Measurements from ENCODE around the gene TRAPPC3L.

The TRAPPC3L gene

GRCh38 chr6:116514111-116514510 is 31.4 kb downstream of the TRAPPC3L start:
- TF ChIP-seq CTCF (IDR thresholded peaks at IDR 0.05; ENCODE audit: low read depth, low read length): no peak
- TF ChIP-seq EZH2phosphoT487 (IDR thresholded peaks at IDR 0.05; ENCODE audit: low read depth): no peak
- Histone ChIP-seq H3K9me3 (ENCODE audit: insufficient read depth, low read length) (no peaks in the 10 kb centered on the region), H3K79me2 (ENCODE audit: low read length) (no peaks in the 10 kb centered on the region), H3K36me3 (replicated peaks; ENCODE audit: low read depth, low read length) (no peaks in the 10 kb centered on the region), H2AFZ (ENCODE audit: low read depth, low read length) (no peak overlapping the region), H3K9ac (ENCODE audit: low read length) (no peak overlapping the region), H3K4me1 (ENCODE audit: low read length) (peaks cover 29% of the 10 kb centered on the region), H3K27ac (ENCODE audit: low read length) (no peak overlapping the region), H3K4me2 (ENCODE audit: low read length) (peak overlapping the region; percentile 50), H4K20me1 (ENCODE audit: insufficient read depth, low read length) (no peaks in the 10 kb centered on the region), H3K4me3 (ENCODE audit: low read length) (no peak overlapping the region), H3K27me3 (ENCODE audit: low read depth, low read length) (no peaks in the 10 kb centered on the region)

DNA sequence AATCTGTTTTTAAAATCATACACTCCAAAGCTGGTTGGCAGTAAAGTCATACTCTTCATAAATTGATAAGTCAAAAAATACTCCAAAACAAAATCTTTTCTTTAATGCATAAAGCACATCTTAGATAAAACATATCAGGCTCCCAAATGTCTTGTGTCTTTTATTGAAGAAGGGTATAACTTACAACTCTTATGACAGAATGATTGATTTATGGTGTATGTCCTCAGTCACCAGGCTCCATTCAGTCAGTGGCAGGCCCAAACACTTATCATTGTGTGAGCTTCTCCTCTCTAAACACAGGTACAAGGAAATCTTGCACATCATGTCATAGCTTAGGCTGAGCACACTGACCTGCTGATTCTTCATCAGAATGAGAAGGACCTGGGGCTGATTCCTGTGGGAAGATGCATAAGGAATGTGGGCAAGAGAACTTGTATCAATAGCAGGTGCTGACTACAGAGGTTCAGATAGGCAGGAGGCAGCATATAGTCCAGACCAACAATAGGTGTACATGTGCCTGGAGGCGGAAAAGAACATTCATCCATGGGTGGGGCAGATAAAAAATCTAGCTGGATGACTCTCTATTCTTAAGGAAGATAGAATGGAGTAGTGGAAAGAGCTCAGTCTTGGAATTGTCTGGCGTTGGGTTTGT is 32.1 kb downstream of the TRAPPC3L start:
- no peak for TF ChIP-seq EZH2phosphoT487 (IDR thresholded peaks at IDR 0.05; ENCODE audit: low read depth)
- no peak for TF ChIP-seq CTCF (IDR thresholded peaks at IDR 0.05; ENCODE audit: low read depth, low read length)
- Histone ChIP-seq H3K79me2 (ENCODE audit: low read length) (no peaks in the 10 kb centered on the region), H3K9ac (ENCODE audit: low read length) (no peak overlapping the region), H3K36me3 (replicated peaks; ENCODE audit: low read depth, low read length) (no peaks in the 10 kb centered on the region), H3K4me1 (ENCODE audit: low read length) (peaks cover 29% of the 10 kb centered on the region), H3K27me3 (ENCODE audit: low read depth, low read length) (no peaks in the 10 kb centered on the region), H2AFZ (ENCODE audit: low read depth, low read length) (no peak overlapping the region), H3K9me3 (ENCODE audit: insufficient read depth, low read length) (no peaks in the 10 kb centered on the region), H3K4me2 (ENCODE audit: low read length) (no peak overlapping the region), H3K4me3 (ENCODE audit: low read length) (no peak overlapping the region), H3K27ac (ENCODE audit: low read length) (no peak overlapping the region), H4K20me1 (ENCODE audit: insufficient read depth, low read length) (no peaks in the 10 kb centered on the region)

GRCh38 chr6:116512734-116513133 is 32.8 kb downstream of the TRAPPC3L start:
- no peak for TF ChIP-seq EZH2phosphoT487 (IDR thresholded peaks at IDR 0.05; ENCODE audit: low read depth)
- TF ChIP-seq CTCF (IDR thresholded peaks at IDR 0.05; ENCODE audit: low read depth, low read length): no peak
- no peak overlapping the region for H3K27ac ChIP-seq (ENCODE audit: low read length)
- H3K79me2 ChIP-seq (ENCODE audit: low read length): no peaks in the 10 kb centered on the region
- H2AFZ ChIP-seq (ENCODE audit: low read depth, low read length): no peak overlapping the region
- no peaks in the 10 kb centered on the region for H3K36me3 ChIP-seq (replicated peaks; ENCODE audit: low read depth, low read length)
- H3K27me3 ChIP-seq (ENCODE audit: low read depth, low read length): no peaks in the 10 kb centered on the region
- H3K4me3 ChIP-seq (ENCODE audit: low read length): no peak overlapping the region
- H3K9ac ChIP-seq (ENCODE audit: low read length): no peak overlapping the region
- H3K4me1 ChIP-seq (ENCODE audit: low read length): peaks cover 29% of the 10 kb centered on the region
- no peaks in the 10 kb centered on the region for H3K9me3 ChIP-seq (ENCODE audit: insufficient read depth, low read length)
- H4K20me1 ChIP-seq (ENCODE audit: insufficient read depth, low read length): no peaks in the 10 kb centered on the region
- H3K4me2 ChIP-seq (ENCODE audit: low read length): no peak overlapping the region

DNA sequence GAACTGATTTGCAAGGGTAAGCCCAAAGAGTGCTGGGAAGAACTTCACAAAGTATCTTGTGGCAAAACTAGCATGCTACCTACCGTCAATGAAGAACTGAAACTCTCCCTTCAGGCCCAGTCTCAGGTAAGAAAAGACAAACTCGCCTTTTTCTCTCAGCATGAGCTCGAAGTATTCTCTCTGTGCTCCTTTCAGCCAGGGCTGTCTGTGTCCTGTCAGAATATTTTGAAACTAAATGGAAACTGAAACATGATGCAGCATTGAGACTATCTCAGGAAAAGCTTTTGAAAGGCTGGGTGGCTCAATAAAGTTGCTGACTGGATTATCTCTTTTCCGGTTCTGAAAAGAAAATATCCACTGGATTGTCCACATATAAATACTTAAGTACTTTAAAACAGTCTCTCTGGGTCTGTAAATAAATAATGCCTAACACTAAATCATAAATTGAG is 33.3 kb downstream of the TRAPPC3L start:
- no peak overlapping the region for H3K27ac ChIP-seq (ENCODE audit: low read length)
- H3K9me3 ChIP-seq (ENCODE audit: insufficient read depth, low read length): no peaks in the 10 kb centered on the region
- peaks cover 29% of the 10 kb centered on the region for H3K4me1 ChIP-seq (ENCODE audit: low read length)
- H3K36me3 ChIP-seq (replicated peaks; ENCODE audit: low read depth, low read length): no peaks in the 10 kb centered on the region
- H4K20me1 ChIP-seq (ENCODE audit: insufficient read depth, low read length): no peaks in the 10 kb centered on the region
- H3K9ac ChIP-seq (ENCODE audit: low read length): peak overlapping the region; percentile 36; the same call in 1 of the 2 replicates
- peak overlapping the region; percentile 88 for H2AFZ ChIP-seq (ENCODE audit: low read depth, low read length)
- no peaks in the 10 kb centered on the region for H3K27me3 ChIP-seq (ENCODE audit: low read depth, low read length)
- no peaks in the 10 kb centered on the region for H3K79me2 ChIP-seq (ENCODE audit: low read length)
- H3K4me2 ChIP-seq (ENCODE audit: low read length): peak overlapping the region; percentile 90
- no peak for TF ChIP-seq CTCF (IDR thresholded peaks at IDR 0.05; ENCODE audit: low read depth, low read length)
- TF ChIP-seq EZH2phosphoT487 (IDR thresholded peaks at IDR 0.05; ENCODE audit: low read depth): no peak
- peak overlapping the region; percentile 70 for H3K4me3 ChIP-seq (ENCODE audit: low read length)
